H1 (cell line): ENCODE results near the gene CSNK1D. TPM values are rescaled to one million over a fixed set of nuclear protein-coding genes. Genes with fewer than 3 reads are reported as not detected.

ENCODE experiments used
- HDAC2 ChIP-seq, 2 experiments: fragments of 300-600 bp in 1 of 2; sonication (generic) in 1 of 2; IDR thresholded peaks; 2 replicates each; pipeline ENCODE4 v1.6.1; 2011 to 2012; ENCODE audit warnings: low read depth in 2 of 2, low read length in 2 of 2, mild to moderate bottlenecking in 2 of 2, moderate library complexity in 2 of 2, borderline replicate concordance in 1 of 2, inconsistent platforms in 1 of 2
- HDAC6 ChIP-seq: IDR thresholded peaks from one replicate; pipeline ENCODE4 v1.7.1; 2012; ENCODE audit warnings: low read depth, mild to moderate bottlenecking, inconsistent platforms, low read length, moderate library complexity
- RAD21 ChIP-seq, 2 experiments: IDR thresholded peaks in 1 of 2; conservative IDR thresholded peaks in 1 of 2; 2 replicates each; pipeline ENCODE4 v1.6.1; 2011; ENCODE audit warnings: low read depth in 2 of 2, low read length in 2 of 2, improper control_type of control experiment in 1 of 2, inconsistent platforms in 1 of 2, mild to moderate bottlenecking in 1 of 2, moderate library complexity in 1 of 2
- polyA plus RNA-seq, 7 experiments: library from polyadenylated mRNA; depleted of rRNA in 3 of 7; stranded (reverse) in 5 of 7; unstranded in 2 of 7; fragments of >200 nt in 5 of 7; fragments of 200-250 nt in 2 of 7; gene quantifications; 1 replicate in 5 of 7; 2 replicates in 1 of 7; 4 replicates in 1 of 7; pipeline versions ENCODE4 v1.2.1 to v1.2.3, GENCODE V29; 2011 to 2013; ENCODE audit warnings: missing spikeins in 2 of 7, mixed read lengths in 2 of 7
- total RNA-seq: library from RNA; stranded (reverse); fragmentation: NEBNext Ultra II Directional; extraction: Animal tissue kit (Norgen Biotek cat#: 25700); gene quantifications from 2 replicates; pipeline ENCODE4 v1.2.1, GENCODE V29; 2021
- TF ChIP-seq, protein P1 (sequence below): IDR thresholded peaks from 2 replicates; pipeline ENCODE4 v1.6.1; 2011; ENCODE audit warnings: low read depth, mild to moderate bottlenecking, low read length; ENCODE audit not compliant: insufficient read depth

The CSNK1D gene
- total and polyA plus RNA-seq, 2 of the 8 experiments (the other 6 are each of a cell fraction or from before 2014, with no cell fraction given), result 73.5 to 103 TPM

DNA sequence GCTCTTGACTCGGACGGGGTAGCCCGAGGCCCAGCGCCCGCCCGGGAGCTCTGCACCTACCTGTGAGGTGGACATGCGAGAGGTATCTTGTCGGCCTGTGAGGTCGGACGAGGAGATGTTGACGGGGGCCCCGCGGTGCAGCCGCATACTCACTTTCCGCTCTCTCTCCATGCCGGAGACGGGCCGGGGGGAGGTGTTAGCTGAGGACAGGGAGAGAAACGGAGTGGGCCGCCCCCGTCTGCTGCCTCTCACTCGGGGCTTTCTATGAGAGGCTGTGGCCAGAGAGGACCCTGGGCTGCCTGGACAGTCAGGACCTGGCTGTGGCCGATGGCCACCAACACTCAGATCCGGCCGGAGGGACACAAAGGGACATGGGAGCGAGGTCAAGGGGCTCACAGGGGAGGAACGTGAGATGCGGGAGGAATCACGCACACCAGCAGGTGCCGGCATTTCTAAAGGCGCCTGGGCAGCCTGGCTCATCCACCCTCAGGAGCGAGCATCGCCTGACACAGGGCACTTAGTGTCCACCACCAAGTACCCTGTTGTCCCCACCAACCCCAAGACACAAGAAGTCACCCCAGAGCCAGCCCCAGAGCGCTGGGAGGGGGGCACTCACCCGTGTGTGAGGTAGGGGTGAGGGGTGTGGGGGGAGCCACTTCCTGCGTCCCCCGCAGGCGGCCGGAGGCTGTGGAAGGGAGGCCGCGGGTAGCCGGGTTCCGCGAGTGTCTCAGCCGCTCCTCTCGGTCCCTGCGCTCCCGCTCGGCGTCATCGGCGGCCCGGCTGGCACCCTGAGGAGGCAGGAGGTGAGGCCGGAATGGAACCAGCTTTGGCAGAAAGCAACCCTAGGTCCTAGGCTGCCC, 24.5 kb downstream of the CSNK1D start (continued):
- TF ChIP-seq, protein P1, sequence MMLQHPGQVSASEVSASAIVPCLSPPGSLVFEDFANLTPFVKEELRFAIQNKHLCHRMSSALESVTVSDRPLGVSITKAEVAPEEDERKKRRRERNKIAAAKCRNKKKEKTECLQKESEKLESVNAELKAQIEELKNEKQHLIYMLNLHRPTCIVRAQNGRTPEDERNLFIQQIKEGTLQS, result no peak
- TF ChIP-seq RAD21 (IDR thresholded peaks at IDR 0.05 in 1 of 2, conservative IDR thresholded peaks at IDR 0.05 in 1 of 2; ENCODE audit: low read depth in 2 of 2, low read length in 2 of 2), result no peak
- no peak for TF ChIP-seq HDAC2 (IDR thresholded peaks at IDR 0.05; ENCODE audit: borderline replicate concordance in 1 of 2, low read depth in 2 of 2, low read length in 2 of 2)
- TF ChIP-seq HDAC6, result no peak
